ENCODE measurements around the gene JOSD1.

DNA sequence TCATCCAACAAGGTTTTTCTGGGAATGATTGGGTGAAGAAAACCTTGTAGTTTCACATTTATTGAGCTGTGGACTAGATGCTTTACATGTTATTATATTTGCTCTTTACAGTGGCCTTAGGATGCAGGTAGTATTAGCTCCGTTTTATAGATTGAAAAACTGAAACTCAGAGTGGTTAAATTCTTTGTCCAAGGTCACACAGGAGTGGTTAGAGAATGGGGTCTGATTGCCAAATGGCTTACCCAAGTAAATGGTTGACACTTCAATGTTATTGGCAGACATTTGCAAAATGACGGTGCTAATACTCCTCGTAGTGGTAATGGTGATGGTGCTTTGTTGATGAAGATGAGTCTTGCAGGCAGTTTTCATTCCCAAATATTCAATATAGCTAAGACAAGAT, 7.2 kb upstream of the JOSD1 start:
- no peak for TF ChIP-seq POLR2A (IDR thresholded peaks at IDR 0.05; ENCODE audit: low read length)
- TF ChIP-seq GATA1 (IDR thresholded peaks at IDR 0.05; ENCODE audit: low read depth, low read length), result no peak

All from erythroblast (primary cell).